Measurements from ENCODE around the gene ELOVL5.
A peak's percentile ranks its signal among the peaks of the same experiment; 100 is the strongest.

The ELOVL5 gene

DNA sequence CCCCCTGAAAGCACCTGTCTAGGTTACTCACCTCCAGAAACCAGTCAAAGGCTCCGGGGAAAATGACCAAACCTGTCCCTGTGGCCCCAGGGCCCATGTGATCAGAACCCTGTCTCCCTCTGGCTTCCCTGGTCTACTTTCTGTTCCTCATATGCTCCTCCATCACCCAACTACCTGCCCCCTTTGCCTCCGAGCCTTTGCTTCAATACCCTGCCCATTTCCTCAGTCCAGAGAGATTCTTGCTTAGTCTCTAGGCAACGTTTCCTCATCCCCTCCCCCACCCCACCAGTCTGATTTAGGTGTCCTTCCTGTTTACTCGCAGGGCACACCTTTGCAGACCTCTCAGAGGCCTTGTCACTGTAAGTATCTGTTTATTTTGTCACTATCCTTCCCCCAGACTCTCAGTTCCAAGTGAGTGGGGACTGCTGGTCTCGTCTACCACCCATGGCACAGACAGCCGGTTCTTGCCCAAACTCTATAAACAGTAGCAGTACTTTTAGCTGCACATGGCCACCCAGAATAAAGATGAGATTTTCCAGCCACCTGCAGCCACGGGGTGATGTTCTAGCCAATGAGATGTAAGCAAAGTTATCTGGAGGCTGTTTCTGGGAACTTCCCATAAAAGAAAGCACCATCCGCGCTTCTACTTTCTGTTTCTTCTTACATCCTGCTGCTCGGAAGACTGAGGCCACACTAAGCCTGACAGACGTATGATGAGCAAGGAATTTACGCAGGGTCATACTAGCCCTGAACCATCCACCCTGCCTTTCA is 13.3 kb downstream of the ELOVL5 start:
- H3K36me3 ChIP-seq: peaks cover 5% of the 10 kb centered on the region
- no peaks in the 10 kb centered on the region for H3K9me3 ChIP-seq
- TF ChIP-seq, protein P1, sequence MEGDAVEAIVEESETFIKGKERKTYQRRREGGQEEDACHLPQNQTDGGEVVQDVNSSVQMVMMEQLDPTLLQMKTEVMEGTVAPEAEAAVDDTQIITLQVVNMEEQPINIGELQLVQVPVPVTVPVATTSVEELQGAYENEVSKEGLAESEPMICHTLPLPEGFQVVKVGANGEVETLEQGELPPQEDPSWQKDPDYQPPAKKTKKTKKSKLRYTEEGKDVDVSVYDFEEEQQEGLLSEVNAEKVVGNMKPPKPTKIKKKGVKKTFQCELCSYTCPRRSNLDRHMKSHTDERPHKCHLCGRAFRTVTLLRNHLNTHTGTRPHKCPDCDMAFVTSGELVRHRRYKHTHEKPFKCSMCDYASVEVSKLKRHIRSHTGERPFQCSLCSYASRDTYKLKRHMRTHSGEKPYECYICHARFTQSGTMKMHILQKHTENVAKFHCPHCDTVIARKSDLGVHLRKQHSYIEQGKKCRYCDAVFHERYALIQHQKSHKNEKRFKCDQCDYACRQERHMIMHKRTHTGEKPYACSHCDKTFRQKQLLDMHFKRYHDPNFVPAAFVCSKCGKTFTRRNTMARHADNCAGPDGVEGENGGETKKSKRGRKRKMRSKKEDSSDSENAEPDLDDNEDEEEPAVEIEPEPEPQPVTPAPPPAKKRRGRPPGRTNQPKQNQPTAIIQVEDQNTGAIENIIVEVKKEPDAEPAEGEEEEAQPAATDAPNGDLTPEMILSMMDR (IDR thresholded peaks at IDR 0.05): no peak
- peak overlapping the region; percentile 99 for H3K27ac ChIP-seq
- H3K4me1 ChIP-seq (ENCODE audit: control insufficient read depth in 1 of 2, insufficient read depth in 1 of 2, low read depth in 1 of 2, low read length in 1 of 2): peaks cover 72 to 96% of the 10 kb centered on the region in 2 experiments
- H3K27me3 ChIP-seq: no peaks in the 10 kb centered on the region
- H3K4me3 ChIP-seq (ENCODE audit: low read depth in 1 of 2, low read length in 1 of 2): peak overlapping the region; percentile 60 to 61

DNA sequence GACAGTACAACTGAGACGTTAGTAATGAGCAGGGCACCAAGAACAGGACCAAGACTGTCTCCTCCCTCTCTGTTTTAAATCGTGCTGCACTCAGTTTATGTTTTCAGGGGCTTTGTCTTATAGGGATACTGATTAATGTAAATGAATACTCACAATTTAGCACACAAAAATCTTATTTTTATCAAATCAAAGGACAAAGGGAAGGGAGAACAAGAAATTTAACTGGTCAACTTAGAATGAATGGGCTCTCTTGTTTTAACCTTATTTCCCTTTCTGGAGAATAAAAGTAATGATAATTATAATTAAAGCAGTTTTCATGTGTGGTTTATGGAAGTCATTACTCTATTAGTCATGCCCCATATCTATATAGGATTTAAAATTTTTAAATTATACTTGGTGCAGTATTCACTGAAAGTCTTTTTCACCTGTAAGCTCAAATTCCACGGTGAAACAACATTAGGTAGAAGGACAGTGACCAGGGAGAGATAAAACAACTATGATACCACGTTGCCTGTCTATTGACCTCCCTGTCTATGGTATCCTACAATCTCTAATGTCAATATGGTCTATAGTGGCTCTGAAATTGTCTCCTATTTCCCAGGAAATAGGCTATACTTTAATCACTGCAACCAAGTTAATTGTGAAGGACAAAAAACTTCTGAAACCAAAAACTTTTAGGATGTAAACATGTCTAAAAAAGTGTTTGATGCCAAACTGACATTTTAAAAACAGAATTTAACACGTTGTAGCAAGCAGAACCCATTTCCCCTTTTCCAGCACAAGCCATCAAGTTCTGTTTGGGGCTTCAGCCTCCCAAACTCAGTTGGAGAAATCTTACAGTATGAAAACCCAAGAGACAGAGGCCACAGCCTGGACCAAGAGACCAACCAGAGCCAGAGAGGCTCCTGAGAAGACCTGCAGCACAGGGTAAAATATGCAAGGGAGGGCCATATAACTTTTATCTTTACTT is 15.0 kb downstream of the ELOVL5 start:
- Histone ChIP-seq H3K9me3 (no peaks in the 10 kb centered on the region), H3K4me1 (ENCODE audit: control insufficient read depth in 1 of 2, insufficient read depth in 1 of 2, low read depth in 1 of 2, low read length in 1 of 2) (peaks cover 70 to 90% of the 10 kb centered on the region in 2 experiments), H3K27ac (peak overlapping the region; percentile 99), H3K27me3 (no peaks in the 10 kb centered on the region), H3K4me3 (ENCODE audit: low read depth in 1 of 2, low read length in 1 of 2) (peak overlapping the region; percentile 60 to 61), H3K36me3 (peaks cover 5% of the 10 kb centered on the region)
- TF ChIP-seq, protein P1 (IDR thresholded peaks at IDR 0.05): no peak

DNA sequence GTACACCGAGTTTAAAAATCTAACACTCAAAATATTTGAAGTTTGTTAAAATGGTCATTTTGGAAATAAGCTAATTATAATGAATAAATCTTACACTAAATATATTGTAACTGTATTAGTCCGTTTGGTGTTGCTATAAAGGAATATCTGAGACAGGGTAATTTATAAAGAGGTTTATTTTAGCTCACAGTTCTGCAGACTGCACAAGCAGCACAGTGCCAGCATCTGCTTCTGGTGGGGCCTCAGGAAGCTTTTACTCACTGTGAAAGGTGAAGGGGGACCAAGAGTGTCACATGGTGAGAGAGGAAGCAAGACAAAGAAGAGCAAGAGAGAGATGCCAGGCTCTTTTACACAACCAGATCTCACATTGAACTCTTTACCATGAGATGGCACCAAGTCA is 17.1 kb downstream of the ELOVL5 start:
- peak overlapping the region; percentile 99 for H3K27ac ChIP-seq
- H3K27me3 ChIP-seq: no peaks in the 10 kb centered on the region
- peaks cover 70 to 84% of the 10 kb centered on the region in 2 experiments for H3K4me1 ChIP-seq (ENCODE audit: control insufficient read depth in 1 of 2, insufficient read depth in 1 of 2, low read depth in 1 of 2, low read length in 1 of 2)
- no peak overlapping the region for H3K4me3 ChIP-seq (ENCODE audit: low read depth in 1 of 2, low read length in 1 of 2)
- TF ChIP-seq, protein P1 (IDR thresholded peaks at IDR 0.05): no peak
- no peaks in the 10 kb centered on the region for H3K9me3 ChIP-seq
- peaks cover 5% of the 10 kb centered on the region for H3K36me3 ChIP-seq

DNA sequence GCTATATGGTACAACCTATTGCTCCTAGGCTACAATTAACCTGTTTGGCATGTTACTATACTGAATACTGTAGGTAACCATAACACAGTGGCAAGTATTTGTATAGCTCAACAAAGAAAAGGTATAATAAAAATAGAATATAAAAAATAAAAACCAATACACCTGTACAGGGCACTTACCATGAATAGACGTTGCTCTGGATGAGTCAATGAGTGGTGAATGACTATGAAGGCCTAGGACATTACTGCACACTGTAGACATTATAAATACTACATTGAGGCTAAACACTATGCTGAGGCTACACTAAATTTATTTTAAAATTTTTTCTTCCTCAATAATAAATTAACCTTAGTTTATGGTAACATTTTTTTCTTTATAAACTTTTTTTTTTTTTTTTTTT is 18.6 kb downstream of the ELOVL5 start:
- peaks cover 5% of the 10 kb centered on the region for H3K36me3 ChIP-seq
- H3K9me3 ChIP-seq: no peaks in the 10 kb centered on the region
- H3K27ac ChIP-seq: peak overlapping the region; percentile 4
- H3K4me1 ChIP-seq (ENCODE audit: control insufficient read depth in 1 of 2, insufficient read depth in 1 of 2, low read depth in 1 of 2, low read length in 1 of 2): peaks cover 68 to 84% of the 10 kb centered on the region in 2 experiments
- TF ChIP-seq, protein P1 (IDR thresholded peaks at IDR 0.05): no peak
- H3K4me3 ChIP-seq (ENCODE audit: low read depth in 1 of 2, low read length in 1 of 2): no peak overlapping the region
- H3K27me3 ChIP-seq: no peaks in the 10 kb centered on the region

DNA sequence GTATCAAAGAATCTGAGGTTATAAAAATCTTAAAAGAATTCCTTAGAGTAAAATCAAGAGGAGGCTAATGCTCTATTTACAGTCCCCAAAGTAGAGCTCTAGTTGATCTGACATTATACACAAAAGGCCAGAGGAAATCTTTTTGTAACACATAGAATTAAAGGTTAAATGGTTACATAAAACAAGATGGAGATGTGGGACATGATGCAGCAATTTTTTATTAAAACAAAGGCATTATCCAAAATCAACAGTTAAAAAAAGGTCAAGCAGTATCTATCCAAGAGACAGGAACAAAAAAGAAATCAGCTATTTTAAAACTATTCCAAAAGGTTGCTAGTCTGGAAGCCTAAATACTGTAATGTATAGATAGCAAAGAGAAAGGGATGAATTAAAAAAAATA is 20.4 kb downstream of the ELOVL5 start:
- Histone ChIP-seq H3K36me3 (peaks cover 5% of the 10 kb centered on the region), H3K9me3 (no peaks in the 10 kb centered on the region), H3K27ac (peak overlapping the region; percentile 48), H3K4me3 (ENCODE audit: low read depth in 1 of 2, low read length in 1 of 2) (no peak overlapping the region), H3K27me3 (no peaks in the 10 kb centered on the region), H3K4me1 (ENCODE audit: control insufficient read depth in 1 of 2, insufficient read depth in 1 of 2, low read depth in 1 of 2, low read length in 1 of 2) (peaks cover 51 to 75% of the 10 kb centered on the region in 2 experiments)
- TF ChIP-seq, protein P1 (IDR thresholded peaks at IDR 0.05): no peak
